ENCODE results near the gene TANC1. TPM values are rescaled to one million over a fixed set of nuclear protein-coding genes. Genes with fewer than 3 reads are reported as not detected.

The TANC1 gene
- total RNA-seq, 1 experiment from 2014 or later: 14.9 TPM

DNA sequence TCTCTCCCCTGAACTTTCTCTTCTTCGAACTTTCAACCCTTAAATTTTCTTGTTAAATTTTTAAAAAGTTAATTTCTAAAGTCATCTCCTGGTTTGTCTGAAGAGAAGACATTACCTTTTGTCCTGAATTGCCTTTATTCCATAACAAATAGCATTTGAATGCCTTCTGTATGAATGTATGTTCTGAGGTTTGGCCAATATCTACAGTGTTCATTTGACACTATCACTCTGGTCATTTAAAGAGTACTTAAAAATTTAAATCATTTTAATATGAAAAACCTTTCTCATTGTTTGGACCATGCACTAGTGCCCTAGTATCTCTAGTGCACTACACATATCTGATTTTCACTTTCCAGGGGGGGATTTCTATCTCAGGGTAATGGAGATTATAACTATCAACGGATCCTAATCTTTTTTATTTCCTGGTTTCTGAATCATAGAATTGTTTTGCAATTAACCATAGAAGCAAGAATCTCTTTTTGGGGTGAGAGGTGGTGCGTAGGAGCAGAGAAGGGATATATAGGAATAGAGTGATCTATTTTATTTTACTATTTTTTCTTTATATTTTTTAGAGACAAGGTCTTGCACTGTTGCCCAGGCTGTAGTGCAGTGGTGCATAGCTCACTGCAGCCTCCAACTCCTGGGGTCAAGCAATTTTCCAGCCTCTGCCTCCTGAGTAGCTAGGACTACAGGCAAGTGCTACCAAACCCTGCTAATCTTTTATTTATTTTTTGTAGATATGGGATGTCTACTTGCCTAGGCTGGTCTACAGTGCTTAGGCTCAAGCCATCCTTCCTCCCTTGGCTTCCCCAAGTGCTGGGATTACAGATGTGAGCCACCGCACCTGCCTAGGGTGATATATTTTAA is 25.5 kb downstream of the TANC1 start:
- no peak for DNase-seq (ENCODE audit: extremely low read depth, low read depth)

DNA sequence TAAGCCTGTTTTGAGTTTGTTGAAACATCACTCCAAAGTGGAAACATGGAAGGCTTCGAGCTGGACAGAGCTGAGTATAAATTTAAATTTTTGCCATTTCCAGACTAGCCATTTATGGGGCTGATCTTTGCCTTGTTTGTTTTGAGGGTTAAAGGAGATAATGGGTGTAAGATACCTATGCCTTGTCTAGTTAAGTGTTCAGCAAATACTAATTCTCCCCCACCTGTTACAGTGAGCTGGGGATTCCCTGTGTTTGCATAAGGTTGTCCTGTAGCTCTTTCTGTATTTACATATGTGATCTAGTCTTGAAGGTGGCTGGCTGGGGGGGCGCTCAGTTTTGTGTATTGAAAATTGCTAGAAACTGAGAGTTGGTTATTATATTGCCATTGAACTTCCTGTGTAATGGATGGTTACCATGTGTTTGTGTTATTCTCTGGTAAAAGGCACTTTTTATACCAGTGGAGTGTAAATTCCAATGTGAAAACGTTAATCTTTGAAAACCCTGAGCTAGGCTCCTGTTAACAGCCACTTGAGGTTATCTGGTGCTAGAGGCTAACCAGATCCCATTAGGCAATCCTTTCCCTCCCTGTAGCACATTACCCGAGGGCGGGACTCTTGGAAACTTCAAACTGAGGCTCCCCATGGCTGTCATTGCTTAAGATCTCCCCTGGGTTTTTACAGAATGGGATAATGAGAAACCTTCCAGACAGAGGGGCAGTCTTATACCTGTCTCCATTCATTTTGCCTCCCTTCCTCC is 26.7 kb downstream of the TANC1 start:
- DNase-seq (ENCODE audit: extremely low read depth, low read depth): no peak

DNA sequence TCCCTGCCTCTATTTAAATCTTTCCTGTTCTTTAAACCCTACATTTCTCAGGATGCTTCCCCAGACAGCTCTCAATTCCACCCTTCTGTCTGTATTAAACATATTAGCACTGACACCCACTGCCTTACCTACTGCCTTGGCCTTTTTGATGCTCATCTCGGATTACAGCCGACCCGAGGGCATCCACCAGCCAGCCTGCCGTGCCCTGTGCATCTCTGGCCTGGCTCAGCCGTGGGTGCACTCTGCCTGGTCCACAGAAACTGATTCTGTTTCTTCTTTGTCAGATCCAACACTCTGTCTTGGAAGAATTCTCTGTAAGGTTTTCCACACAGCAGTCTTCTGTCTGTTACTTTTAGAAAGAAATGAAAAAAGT is 27.2 kb downstream of the TANC1 start:
- DNase-seq (ENCODE audit: extremely low read depth, low read depth): no peak

DNA sequence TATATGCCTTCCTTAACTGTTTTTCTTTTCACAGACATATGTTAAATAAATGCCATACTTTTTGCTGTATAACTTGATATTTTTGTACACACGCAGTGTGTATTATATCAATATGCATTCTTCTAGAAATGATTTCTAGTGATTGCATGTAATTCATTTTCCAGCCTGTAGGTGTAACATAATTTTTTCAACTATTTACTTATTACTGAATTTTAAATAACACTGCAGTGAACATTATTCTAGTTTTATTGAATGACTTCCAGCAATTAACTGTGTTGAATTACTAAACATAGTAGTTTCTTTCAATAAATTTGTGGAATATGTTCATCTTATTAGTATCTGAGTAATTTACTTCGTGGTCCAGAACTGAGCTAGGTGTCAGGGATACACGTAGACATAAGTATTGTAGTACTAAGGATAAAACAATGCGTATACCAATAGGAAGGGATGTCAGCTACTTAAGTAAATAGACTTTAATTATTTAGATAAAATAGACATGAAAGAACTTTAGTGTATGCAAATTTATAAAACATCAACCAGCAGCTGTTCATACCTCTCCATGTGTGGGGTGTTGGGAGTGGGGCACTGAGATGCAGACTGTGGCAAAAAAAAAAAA is 28.0 kb downstream of the TANC1 start:
- no peak for DNase-seq (ENCODE audit: extremely low read depth, low read depth)

DNA sequence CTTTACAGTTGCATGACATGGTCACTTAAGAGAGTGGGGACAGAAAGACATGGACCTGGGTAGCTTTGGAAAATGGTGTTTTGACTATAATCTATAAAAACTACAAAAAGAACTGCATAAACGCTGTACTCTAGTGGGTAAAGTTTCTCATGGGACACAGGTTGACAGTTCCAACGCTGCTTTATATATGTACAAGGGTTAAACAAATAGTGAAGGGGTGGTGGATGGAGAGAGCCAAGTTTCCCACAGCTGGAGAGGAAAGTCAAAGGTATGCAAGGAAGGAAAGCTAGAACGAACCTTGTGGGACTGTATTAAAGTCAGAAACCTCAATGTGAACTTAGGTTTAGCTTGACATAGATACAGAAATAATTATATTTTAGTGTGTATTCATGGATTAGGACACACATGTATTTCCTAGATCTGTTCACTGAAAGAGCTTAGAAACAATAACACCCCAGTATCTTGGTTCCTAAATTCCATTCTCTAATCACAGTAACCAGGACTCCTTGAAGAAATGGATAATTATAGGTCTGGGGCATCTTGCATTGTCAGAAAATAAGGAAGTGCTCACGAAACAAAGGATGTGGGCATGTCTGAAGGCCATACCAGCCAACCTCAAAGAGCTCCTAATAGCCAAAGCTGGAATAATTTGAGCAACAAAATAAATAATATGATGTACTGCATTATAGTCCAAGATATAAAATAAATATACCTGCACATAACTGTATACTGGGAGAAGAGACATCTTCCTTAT is 28.8 kb downstream of the TANC1 start:
- DNase-seq (ENCODE audit: extremely low read depth, low read depth): no peak

DNA sequence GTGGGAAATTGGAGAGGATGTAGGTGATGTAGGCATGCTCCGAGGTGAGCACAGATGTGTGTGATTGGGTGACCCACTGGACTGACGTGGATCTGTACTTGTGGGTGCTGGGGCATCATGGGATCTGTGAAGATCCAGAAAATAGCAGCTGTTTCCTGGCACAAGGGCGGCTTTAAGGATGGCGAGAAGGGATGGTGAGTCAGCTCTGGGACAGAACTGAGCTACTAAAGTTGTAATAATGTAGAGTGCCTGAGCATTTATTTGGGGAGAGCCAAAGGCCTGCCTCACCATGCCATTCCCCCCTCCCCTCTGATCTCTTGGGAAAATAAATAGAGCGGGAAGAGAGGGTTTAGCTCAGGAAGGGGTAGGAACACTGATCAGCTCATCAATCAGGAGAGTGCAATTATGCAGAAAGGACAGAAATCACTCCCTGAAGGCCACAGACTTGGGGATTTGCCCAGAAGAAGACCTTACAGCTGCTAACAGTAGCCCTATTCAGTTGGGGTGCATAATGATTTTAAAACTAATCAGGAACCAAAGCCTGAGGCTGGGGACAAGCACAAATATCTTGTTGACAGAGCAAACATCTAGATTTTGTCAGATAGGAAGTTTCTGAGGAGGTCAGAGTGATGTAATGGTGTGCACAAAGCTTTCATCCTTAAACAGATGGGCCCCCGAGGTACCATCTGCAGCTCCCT is 30.3 kb downstream of the TANC1 start:
- no peak for DNase-seq (ENCODE audit: extremely low read depth, low read depth)

DNA sequence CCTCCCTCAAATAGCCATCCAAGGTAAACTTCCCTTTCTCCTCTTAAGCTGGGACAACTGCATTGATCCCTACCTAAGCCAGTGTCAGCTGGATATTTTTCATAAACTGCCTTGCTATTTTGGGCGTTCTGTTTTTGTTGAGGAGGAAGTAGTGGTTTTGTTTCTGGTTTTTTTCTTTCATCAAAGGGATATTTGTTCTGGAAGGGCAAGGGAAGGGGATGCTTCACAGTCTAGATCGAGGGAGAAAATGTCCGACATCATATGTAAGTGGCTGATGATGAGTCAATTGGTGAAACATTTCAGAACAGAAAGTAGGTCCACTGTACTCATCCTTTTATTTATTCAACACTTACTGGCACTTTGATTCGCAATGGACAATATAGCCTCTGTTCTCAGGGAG is 31.0 kb downstream of the TANC1 start:
- DNase-seq (ENCODE audit: extremely low read depth, low read depth): no peak

DNA sequence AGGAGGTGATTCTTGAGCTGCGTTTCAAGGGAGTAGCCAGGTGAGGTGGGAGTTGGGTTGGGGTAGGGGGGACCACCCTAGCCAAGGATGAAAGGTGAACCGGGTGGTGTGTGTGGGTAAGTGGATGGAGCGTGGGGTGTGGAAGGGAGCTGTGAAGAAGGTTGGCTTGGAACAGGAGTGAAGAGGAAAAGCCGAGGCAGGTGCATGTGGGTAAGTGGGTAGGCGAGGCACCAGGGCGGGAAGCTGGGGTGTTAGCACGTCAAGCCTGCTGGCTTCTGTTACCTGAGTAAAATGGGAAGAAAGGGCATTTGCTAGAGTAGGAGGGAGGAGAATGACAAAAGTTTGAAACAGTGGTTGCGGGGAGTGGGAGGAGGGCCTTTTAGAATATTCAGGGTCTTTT is 31.6 kb downstream of the TANC1 start:
- no peak for DNase-seq (ENCODE audit: extremely low read depth, low read depth)

DNA sequence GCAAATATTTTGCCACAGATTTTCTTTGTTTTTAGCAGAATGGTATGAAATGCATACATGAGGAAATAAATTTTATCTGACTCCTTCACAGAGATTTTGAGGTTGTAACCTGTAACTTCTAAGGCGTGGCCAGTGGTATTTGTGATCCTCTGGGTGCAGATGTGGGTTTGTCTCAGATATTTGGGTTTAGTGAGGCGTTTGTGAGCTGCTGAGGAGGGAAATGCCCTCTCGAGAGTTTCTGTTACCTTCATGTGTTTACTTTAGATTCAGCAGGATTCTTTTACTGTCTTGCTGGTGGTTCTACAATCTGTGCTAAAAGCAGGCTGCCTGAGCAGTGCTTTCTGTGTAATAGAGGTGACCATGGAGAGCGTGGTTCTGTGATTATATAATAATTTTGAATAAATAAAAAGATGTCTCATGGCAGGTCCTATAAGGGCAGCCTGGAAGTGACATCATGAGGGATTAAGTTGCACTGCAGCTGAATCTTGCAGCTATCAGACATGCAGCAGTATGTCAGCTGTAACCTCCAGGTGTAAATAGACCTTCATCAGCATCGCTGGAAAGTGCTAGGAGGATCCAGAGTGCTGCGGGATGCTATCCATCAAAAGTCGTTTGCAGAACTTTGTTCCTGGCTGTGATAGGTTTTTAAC is 34.1 kb downstream of the TANC1 start:
- DNase-seq (ENCODE audit: extremely low read depth, low read depth): no peak

DNA sequence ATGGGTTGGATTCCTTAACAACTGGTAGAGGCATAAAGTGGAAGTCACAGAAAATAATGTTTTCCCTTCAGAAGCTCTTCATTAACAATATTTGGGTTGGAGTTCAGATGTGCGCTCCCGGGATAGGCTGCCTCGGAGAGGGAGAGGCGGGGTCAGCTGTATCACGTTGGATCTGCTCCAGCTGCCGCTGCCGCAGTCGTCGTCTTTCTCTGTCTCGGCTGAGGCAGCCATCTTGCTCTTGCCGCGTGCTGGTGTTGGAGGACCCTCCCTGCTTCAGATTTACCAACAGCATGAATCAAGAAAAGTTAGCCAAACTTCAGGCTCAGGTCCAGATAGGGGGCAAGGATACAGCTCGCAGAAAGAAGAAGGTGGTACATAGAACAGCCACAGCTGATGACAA is 35.1 kb downstream of the TANC1 start:
- DNase-seq (ENCODE audit: extremely low read depth, low read depth): no peak

DNA sequence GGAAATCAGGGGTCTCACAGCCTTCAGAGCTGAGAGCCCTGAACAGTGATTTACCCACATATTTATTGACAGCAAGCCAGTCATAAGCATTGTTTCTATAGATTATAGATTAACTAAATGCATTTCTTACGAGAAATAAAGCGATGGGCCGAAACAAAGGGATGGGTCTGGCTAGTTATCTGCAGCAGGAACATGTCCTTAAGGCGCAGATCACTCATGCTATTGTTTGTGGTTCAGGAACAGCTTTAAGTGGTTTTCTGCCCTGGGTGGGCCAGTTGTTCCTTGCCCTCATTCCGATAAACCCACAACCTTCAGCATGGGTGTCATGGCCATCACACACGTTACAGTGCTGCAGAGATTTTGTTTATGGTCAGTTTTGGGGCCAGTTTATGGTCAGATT is 36.4 kb downstream of the TANC1 start:
- DNase-seq (ENCODE audit: extremely low read depth, low read depth): no peak

DNA sequence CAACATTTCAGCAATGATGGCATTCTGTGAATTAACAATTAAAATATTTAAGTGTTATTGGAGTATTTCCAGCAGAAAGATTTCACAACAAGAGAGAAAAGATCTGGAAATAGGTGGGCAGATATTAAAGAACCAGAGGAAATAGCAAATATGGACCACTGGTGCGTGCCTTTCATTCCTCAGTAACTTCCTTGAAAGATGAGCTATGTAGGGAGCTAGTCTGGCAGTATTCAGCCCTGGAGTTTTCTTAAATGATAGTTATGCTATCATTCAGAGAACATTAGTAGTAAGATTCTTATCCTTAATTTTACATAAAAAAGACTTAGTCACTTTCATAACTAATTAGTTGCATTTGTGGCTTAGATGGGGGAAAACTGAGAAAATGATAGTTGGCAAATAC is 41.5 kb downstream of the TANC1 start:
- no peak for DNase-seq (ENCODE audit: extremely low read depth, low read depth)

DNA sequence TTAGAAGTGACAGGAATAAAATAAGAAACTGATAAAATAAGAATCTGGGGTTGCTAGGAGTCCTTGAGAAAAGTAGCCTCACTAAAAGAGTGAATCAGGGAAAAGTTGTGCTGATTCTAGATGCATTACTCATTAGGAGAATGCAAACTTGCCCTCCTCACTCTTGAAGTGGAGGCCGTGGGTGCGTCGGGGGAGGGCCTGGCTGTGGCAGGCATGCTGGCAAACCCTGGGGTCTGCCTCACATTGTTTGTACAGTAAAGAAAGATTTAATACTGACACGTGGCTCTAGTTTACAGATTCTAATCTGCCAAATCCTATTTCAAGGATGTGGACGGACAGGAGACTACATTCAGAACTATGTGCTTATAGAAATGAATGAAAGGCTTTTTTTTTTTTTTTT is 41.9 kb downstream of the TANC1 start:
- no peak for DNase-seq (ENCODE audit: extremely low read depth, low read depth)

DNA sequence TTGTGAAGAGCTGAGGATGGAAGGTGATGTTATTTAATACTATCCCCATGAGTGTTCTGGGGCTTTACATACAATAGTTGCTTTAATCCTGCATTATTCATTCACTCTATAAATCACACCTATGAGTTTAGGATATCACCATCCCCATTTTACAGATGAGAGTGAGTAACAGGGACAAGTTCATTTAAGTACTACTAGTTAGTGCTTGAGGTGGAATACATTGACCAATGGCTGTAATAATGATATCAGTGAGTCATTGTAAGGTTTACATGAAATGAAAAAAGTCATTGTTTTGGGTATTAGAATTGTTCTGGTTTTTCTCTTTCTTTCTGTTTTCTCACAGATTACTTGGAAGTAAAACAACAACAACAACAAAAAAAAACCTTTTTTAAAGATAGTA is 42.5 kb downstream of the TANC1 start:
- no peak for DNase-seq (ENCODE audit: extremely low read depth, low read depth)

DNA sequence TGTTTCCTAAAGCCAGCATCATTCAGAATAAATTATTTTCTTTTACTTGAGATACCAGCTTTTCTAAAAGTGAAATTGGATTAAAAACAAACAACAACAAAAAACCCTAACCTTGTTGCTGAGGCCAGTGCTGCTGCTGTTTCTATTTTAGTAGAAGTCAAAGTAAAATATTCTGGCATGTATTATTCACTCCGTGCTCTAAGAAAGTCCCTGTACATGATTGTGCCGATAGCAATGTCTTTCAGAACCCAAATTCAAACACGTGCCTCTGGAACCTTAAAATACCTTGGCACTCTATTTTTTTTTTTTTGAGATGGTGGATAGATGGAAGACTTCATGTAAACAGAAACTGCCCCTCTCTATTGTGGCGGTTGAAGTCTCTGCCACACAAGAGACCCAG is 43.7 kb downstream of the TANC1 start:
- no peak for DNase-seq (ENCODE audit: extremely low read depth, low read depth)

DNA sequence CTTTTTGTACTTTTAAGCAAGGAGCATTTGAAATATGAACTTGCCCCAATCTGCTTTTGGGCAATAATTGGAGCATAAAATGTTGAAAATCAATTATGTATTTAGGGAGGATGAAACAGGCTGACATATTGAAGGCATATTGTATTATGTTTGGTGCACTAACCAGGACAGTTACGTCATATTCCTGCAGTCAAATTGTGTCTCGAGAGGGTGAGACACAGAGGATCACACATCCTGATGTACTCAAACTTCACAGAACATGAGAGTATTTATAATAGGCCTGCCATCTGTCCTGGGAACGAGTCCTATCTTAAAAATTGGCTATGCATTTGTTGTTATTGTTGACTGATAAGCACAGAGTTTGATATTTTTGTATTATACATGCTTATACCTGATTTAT is 44.7 kb downstream of the TANC1 start:
- DNase-seq (ENCODE audit: extremely low read depth, low read depth): no peak

DNA sequence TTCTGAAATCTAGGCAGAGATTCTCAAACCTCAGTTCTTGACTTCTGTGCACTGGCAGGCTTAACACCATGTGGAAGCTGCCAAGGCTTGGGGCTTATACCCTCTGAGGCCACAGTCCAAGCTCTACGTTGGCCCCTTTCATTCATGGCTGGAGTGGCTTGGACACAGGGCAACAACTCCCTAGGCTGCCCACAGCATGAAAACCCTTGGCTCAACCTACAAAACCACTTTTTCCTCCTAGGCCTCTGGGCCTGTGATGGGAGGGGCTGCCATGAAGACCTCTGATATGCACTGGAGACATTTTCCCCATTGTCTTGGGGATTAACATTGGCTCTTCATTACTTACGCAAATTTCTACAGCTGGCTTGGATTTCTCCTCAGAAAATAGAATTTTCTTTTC is 46.7 kb downstream of the TANC1 start:
- DNase-seq (ENCODE audit: extremely low read depth, low read depth): no peak

DNA sequence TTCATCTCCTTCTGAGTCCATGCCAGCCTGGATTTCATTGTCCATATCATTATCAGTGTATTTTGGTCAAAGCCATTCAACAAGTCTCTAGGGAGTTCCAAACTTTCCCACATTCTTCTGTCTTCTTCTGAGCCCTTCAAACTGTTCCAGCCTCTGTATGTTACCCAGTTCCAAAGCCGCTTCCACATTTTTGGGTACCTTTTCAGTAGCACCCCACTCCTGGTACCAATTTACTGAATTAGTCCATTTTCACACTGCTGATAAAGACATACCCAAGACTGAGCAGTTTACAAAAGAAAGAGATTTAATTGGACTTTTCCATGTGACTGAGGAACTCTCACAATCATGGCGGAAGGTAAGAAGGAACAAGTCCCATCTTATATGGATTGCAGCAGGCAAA is 47.4 kb downstream of the TANC1 start:
- DNase-seq (ENCODE audit: extremely low read depth, low read depth): no peak

DNA sequence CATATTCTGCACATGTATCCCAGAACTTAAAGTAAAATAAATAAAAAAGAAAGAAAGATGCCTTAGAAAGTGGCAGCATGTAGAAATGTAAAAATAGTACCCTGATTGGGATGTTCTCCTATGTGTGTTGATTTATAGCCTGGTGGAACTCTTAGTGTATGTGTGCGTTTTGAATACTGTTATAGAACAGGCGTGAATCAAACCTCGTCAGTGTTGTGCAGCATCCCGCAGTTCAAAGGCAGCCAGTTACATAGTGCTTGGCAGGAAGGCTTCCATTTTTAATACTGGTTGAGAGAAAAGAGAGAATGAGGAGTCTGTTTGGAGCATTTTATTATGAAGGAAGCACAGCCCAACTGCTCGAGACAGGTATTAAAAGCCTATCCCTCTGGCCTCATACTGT is 49.4 kb downstream of the TANC1 start:
- DNase-seq (ENCODE audit: extremely low read depth, low read depth): no peak

DNA sequence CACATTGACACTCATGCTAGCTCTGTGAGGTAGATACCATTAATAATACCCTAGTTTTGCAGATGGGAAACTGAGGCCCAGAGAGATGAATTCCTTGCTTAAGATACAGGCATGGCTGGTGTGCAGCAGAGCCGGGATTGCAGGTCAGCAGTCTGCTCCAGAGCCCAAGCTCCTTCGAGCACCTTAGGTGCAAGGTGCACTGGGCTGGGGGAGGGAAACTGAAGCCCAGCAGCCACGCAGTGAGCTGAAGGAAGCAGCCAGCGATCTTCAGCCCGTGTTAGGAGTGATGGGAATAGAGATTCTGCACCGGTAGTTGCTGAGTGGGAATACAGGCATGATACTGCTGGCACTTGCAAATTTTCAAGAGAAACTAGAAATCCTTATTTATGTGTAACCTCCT is 50.6 kb downstream of the TANC1 start:
- DNase-seq (ENCODE audit: extremely low read depth, low read depth): no peak

All from NCI-H460 (cell line).